Panc1 (cell line): ENCODE results near the gene PRRT1B. TPM values are rescaled to one million over a fixed set of nuclear protein-coding genes. Genes with fewer than 3 reads are reported as not detected.

ENCODE experiments used
- ATAC-seq: fragments of 200-7000 bp; cut with Tn5 transposase; 2 replicates; pipeline ENCODE4 v1.9.1; 2020; ENCODE audit warnings: mild to moderate bottlenecking, moderate library complexity
- BruUV-seq: library from RNA; stranded (reverse); fragments of 400-500 nt; replicated peaks from 2 replicates; lab custom pipeline; 2021; lab: Mats Ljungman, UMichigan
- CTCF ChIA-PET: fragments of 300-600 bp; sonication (Branson Sonifier 250); formaldehyde crosslinking; loops from one replicate; lab custom pipeline; 2022; ENCODE audit warnings: antibody characterized with exemption; lab: Charles Lee
- POLR2A ChIA-PET: fragments of 300-600 bp; sonication (Branson Sonifier 250); formaldehyde crosslinking; loops from one replicate; lab custom pipeline; 2022; ENCODE audit warnings: antibody characterized with exemption; lab: Charles Lee
- DNase-seq: peaks from one replicate; pipeline ENCODE4 v3.0.0-alpha.2; 2010; ENCODE audit warnings: low read depth, low spot score
- H3K27ac ChIP-seq: 2 replicates; pipeline ENCODE4 v1.5.1; 2011; ENCODE audit warnings: mild to moderate bottlenecking, low read length, inconsistent platforms
- H3K27me3 ChIP-seq: fragments of 200-500 bp; sonication (Bioruptor generic); 2 replicates; pipeline ENCODE4 v1.6.0; 2014; ENCODE audit warnings: low read length, inconsistent platforms; ENCODE audit not compliant: control insufficient read depth, insufficient read depth
- H3K36me3 ChIP-seq: fragments of 200-500 bp; sonication (Bioruptor generic); 2 replicates; pipeline ENCODE4 v1.5.1; 2014; ENCODE audit warnings: inconsistent platforms, mild to moderate bottlenecking, low read length, moderate library complexity; ENCODE audit not compliant: control insufficient read depth, insufficient read depth
- H3K4me1 ChIP-seq: 2 replicates; pipeline ENCODE4 v1.5.1; 2011; ENCODE audit warnings: inconsistent platforms, mild to moderate bottlenecking, low read length, moderate library complexity; ENCODE audit not compliant: control insufficient read depth, insufficient read depth
- H3K4me3 ChIP-seq, 2 experiments: 2 replicates each; pipeline ENCODE4 v1.5.1; 2011 to 2012; ENCODE audit warnings: low read depth in 2 of 2, low read length in 2 of 2, mild to moderate bottlenecking in 2 of 2, inconsistent platforms in 1 of 2, moderate library complexity in 1 of 2
- H3K9me3 ChIP-seq: fragments of 200-500 bp; sonication (Bioruptor generic); 2 replicates; pipeline ENCODE4 v1.5.1; 2014; ENCODE audit warnings: low read depth, mild to moderate bottlenecking, inconsistent platforms, low read length, moderate library complexity; ENCODE audit not compliant: control insufficient read depth, insufficient read depth
- POLR2AphosphoS5 ChIP-seq: IDR thresholded peaks from 2 replicates; pipeline ENCODE4 v1.6.1; 2012; ENCODE audit warnings: mild to moderate bottlenecking, low read depth, low read length, moderate library complexity
- SIN3A ChIP-seq: IDR thresholded peaks from 2 replicates; pipeline ENCODE4 v1.6.1; 2012; ENCODE audit warnings: low read depth, mild to moderate bottlenecking, low read length, moderate library complexity, borderline replicate concordance; ENCODE audit not compliant: insufficient read depth
- TCF7L2 ChIP-seq: IDR thresholded peaks from 2 replicates; pipeline ENCODE4 v1.6.1; 2011; ENCODE audit warnings: mild to moderate bottlenecking, low read depth, low read length, inconsistent platforms
- in situ Hi-C: cut with HindIII; loops from 2 replicates; pipeline ENCODE4 v1.10.0; 2016; ENCODE audit warnings: low sequenced_read_pairs, low pct_unique_long_range_greater_than_20kb
- intact Hi-C: fragments of 100-400 bp; cut with micrococcal nuclease; formaldehyde crosslinking; loops from one replicate; pipeline ENCODE4 v1.10.0; 2022; ENCODE audit not compliant: unreplicated experiment
- total RNA-seq: library from RNA; stranded (reverse); gene quantifications from one replicate; pipeline ENCODE4 v1.2.1, GENCODE V29; 2021; ENCODE audit not compliant: unreplicated experiment
- TF ChIP-seq, protein P1 (sequence below): fragments of 450-650 bp; IDR thresholded peaks from 2 replicates; pipeline ENCODE4 v1.5.1; 2017; ENCODE audit warnings: mild to moderate bottlenecking
- TF ChIP-seq, protein P2 (sequence below), 2 experiments: IDR thresholded peaks; 2 replicates each; pipeline ENCODE4 v1.6.1; 2011 to 2012; ENCODE audit warnings: low read depth in 2 of 2, control low read depth in 1 of 2, low read length in 1 of 2, mild to moderate bottlenecking in 1 of 2, moderate library complexity in 1 of 2; ENCODE audit not compliant: insufficient read depth in 1 of 2

Gene PRRT1B
- total RNA-seq, 1 experiment from 2014 or later: 1.1 TPM

DNA sequence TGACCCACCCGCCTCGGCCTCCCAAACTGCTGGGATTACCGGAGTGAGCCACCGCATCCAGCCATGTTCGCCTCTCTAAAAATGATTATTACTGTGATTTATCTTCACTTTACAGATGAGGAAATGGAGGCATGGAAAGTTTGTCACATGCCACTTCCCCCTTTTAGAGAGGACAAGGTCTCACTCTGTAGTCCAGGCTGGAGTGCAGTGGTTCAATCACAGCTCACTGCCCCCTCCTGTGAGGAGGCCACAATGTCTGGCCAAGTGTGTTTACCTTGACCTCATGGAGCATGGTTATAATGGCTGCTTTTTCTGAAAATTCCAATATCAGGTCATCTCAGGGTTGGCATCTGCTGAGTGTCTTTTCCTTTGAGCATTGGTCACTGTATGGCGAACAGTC is 6.7 kb downstream of the PRRT1B start:
- intact Hi-C loops (no loop called here), in situ Hi-C loops (no loop called here)
- Histone ChIP-seq H3K27ac (no peak overlapping the region), H3K36me3 (no peaks in the 10 kb centered on the region), H3K27me3 (no peaks in the 10 kb centered on the region), H3K4me3 (no peak overlapping the region), H3K9me3 (no peaks in the 10 kb centered on the region), H3K4me1 (no peaks in the 10 kb centered on the region)
- no peak for ATAC-seq
- CTCF ChIA-PET: no interaction called here
- POLR2A ChIA-PET: no interaction called here
- DNase-seq: no peak
- BruUV-seq: no TSS peak
- TF ChIP-seq POLR2AphosphoS5 (no peak), TCF7L2 (no peak), SIN3A (no peak)
- TF ChIP-seq, protein P1, sequence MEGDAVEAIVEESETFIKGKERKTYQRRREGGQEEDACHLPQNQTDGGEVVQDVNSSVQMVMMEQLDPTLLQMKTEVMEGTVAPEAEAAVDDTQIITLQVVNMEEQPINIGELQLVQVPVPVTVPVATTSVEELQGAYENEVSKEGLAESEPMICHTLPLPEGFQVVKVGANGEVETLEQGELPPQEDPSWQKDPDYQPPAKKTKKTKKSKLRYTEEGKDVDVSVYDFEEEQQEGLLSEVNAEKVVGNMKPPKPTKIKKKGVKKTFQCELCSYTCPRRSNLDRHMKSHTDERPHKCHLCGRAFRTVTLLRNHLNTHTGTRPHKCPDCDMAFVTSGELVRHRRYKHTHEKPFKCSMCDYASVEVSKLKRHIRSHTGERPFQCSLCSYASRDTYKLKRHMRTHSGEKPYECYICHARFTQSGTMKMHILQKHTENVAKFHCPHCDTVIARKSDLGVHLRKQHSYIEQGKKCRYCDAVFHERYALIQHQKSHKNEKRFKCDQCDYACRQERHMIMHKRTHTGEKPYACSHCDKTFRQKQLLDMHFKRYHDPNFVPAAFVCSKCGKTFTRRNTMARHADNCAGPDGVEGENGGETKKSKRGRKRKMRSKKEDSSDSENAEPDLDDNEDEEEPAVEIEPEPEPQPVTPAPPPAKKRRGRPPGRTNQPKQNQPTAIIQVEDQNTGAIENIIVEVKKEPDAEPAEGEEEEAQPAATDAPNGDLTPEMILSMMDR: no peak
- TF ChIP-seq, protein P2, sequence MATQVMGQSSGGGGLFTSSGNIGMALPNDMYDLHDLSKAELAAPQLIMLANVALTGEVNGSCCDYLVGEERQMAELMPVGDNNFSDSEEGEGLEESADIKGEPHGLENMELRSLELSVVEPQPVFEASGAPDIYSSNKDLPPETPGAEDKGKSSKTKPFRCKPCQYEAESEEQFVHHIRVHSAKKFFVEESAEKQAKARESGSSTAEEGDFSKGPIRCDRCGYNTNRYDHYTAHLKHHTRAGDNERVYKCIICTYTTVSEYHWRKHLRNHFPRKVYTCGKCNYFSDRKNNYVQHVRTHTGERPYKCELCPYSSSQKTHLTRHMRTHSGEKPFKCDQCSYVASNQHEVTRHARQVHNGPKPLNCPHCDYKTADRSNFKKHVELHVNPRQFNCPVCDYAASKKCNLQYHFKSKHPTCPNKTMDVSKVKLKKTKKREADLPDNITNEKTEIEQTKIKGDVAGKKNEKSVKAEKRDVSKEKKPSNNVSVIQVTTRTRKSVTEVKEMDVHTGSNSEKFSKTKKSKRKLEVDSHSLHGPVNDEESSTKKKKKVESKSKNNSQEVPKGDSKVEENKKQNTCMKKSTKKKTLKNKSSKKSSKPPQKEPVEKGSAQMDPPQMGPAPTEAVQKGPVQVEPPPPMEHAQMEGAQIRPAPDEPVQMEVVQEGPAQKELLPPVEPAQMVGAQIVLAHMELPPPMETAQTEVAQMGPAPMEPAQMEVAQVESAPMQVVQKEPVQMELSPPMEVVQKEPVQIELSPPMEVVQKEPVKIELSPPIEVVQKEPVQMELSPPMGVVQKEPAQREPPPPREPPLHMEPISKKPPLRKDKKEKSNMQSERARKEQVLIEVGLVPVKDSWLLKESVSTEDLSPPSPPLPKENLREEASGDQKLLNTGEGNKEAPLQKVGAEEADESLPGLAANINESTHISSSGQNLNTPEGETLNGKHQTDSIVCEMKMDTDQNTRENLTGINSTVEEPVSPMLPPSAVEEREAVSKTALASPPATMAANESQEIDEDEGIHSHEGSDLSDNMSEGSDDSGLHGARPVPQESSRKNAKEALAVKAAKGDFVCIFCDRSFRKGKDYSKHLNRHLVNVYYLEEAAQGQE (IDR thresholded peaks at IDR 0.05; ENCODE audit: insufficient read depth in 1 of 2, low read depth in 2 of 2, low read length in 1 of 2): no peak

DNA sequence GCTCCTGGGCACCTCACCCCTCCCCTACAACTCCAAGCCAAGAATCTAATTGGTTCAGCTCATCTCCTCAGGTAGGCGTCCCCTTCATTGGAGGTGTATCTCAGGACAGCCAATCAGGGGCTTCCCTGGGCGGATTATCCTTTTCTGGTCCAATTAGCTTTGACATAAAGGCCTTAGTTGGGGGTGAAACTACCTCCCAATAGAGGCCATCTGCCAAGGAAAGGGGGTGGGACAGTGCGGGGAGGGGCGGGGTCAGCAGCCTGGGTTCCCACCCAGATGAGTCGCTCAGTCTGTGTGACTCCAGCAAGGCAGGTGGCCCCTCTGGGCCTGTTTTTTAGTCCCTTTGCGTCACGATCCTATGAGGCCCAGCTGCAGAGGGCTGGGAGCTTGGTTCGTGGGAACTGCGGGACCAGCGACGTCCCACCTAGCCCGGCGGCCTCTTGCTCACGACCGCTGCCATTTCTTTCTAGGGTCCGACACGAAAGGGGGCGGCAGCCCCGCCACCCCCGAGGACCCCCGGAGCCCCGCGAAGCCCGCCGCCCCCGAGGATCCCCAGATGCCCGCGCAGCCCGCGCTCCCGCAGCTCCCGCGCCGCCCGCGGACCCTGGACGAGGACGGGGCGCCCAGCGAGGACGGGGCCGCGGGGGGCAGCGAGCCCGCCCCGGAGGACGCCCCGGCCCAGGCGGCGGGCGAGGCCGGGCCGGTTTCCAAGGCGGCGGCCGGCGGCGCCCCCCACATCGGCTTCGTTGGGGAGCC is 8.9 kb downstream of the PRRT1B start:
- ATAC-seq (no peak), DNase-seq (no peak)
- Histone ChIP-seq H3K9me3 (no peaks in the 10 kb centered on the region), H3K27me3 (no peaks in the 10 kb centered on the region), H3K36me3 (no peaks in the 10 kb centered on the region), H3K4me3 (no peak overlapping the region), H3K4me1 (no peaks in the 10 kb centered on the region), H3K27ac (no peak overlapping the region)
- intact Hi-C loops (no loop called here), in situ Hi-C loops (no loop called here)
- no TSS peak for BruUV-seq
- ChIA-PET POLR2A (no interaction called here), CTCF (no interaction called here)
- TF ChIP-seq, protein P1: no peak
